Thyroid gland (tissue), 4 donors: ENCODE measurements around the gene HTR3D. TPM values are rescaled to one million over a fixed set of nuclear protein-coding genes. Genes with fewer than 3 reads are reported as not detected.
"Not testable (repeated sequence)": the region's sequence is repeated elsewhere in the genome, so short reads cannot be mapped to it uniquely, and the experiment has no call there.

ENCODE experiments used
- DNase-seq, 2 donors: peaks; one replicate each; pipeline ENCODE4 v3.0.0-alpha.2; 2019
- H3K27ac ChIP-seq, 3 donors: fragments of 200-600 bp; sonication (generic); 1 replicate in 2 of 3; 2 replicates in 1 of 3; pipeline ENCODE4 v1.5.1; 2016 to 2019; ENCODE audit warnings: mild to moderate bottlenecking in 1 of 3, moderate library complexity in 1 of 3
- H3K27me3 ChIP-seq: fragments of 200-600 bp; sonication (generic); one replicate; pipeline ENCODE4 v1.5.1; 2019
- H3K36me3 ChIP-seq, 2 donors: fragments of 200-600 bp; sonication (generic); one replicate each; pipeline ENCODE4 v1.5.1; 2016 to 2019
- H3K4me1 ChIP-seq, 2 donors: fragments of 200-600 bp; sonication (generic); one replicate each; pipeline ENCODE4 v1.5.1; 2017 to 2019
- H3K4me3 ChIP-seq, 3 donors: fragments of 200-600 bp; sonication (generic); replicated peaks in 1 of 3; 1 replicate in 2 of 3; 2 replicates in 1 of 3; pipeline ENCODE4 v1.5.1; 2016; ENCODE audit warnings: mild to moderate bottlenecking in 1 of 3
- H3K9me3 ChIP-seq: fragments of 200-600 bp; sonication (generic); one replicate; pipeline ENCODE4 v1.5.1; 2017
- CTCF ChIP-seq, 6 experiments: fragments of 200-600 bp in 3 of 6; fragments of 450-650 bp in 3 of 6; sonication (generic) in 3 of 6; IDR thresholded peaks; one replicate each; pipeline ENCODE4 v1.5.1; 2016 to 2019; ENCODE audit warnings: antibody characterized with exemption in 6 of 6, mild to moderate bottlenecking in 2 of 6, inconsistent platforms in 1 of 6, moderate library complexity in 1 of 6
- POLR2A ChIP-seq, 2 donors: fragments of 450-650 bp; IDR thresholded peaks; one replicate each; pipeline ENCODE4 v1.6.1; 2017; ENCODE audit warnings: antibody characterized with exemption in 2 of 2, mild to moderate bottlenecking in 2 of 2, moderate library complexity in 1 of 2
- WGBS, 2 donors: methylation state at CpG; one replicate each; pipeline ENCODE4 v1.1.5; 2017; 5-methylcytosine and 5-hydroxymethylcytosine counted together
- intact Hi-C: fragments of 100-400 bp; cut with DNase I; formaldehyde crosslinking; loops from one replicate; pipeline ENCODE4 v1.15.1; 2023
- total RNA-seq, 4 donors: library from RNA; depleted of rRNA; stranded (reverse); fragments of >200 nt; gene quantifications; one replicate each; pipeline ENCODE4 v1.2.3, GENCODE V29; 2016

Gene HTR3D
- total RNA-seq, 4 donors from 2014 or later = not detected

- Histone ChIP-seq H3K4me1 (peaks cover 6% of the 10 kb centered on the region in 2 donors), H3K9me3 (no peaks in the 10 kb centered on the region), H3K36me3 (no peaks in the 10 kb centered on the region), H3K27me3 (no peaks in the 10 kb centered on the region), H3K4me3 (peak overlapping the region; percentile 97), H3K27ac (peak overlapping the region in 2 of 3 donors; percentile 63 to 79)
- 29 to 37% methylated on average over 26 to 36 of the region's 57 CpGs for WGBS, 2 donors
- intact Hi-C loops = loop anchor here (2.0 to 10.0 kb wide), 2 partner anchors 120 to 138 kb away; partner anchors contain the start of gene DVL3
- no peak for TF ChIP-seq POLR2A (IDR thresholded peaks at IDR 0.05)
- TF ChIP-seq CTCF (IDR thresholded peaks at IDR 0.05) = peak in 5 of 6 experiments; percentile 88 to 99 (median 93)
- DNase-seq = peak; percentile 51 to 56
These were observed 14.5 kb upstream of the HTR3D start for GRCh38 chr3:184016811-184017671.

GRCh38 chr3:184017672-184018423 is 13.7 kb upstream of the HTR3D start, which contains the start of gene ABCC5:
Gene ABCC5 (minus strand): TSS chr3:184017884. CDS start chr3:184014392, 3,492 bp downstream.
- WGBS, 2 donors = 1% methylated on average over 32 to 47 of the region's 55 CpGs
- no peaks in the 10 kb centered on the region for H3K36me3 ChIP-seq
- no peaks in the 10 kb centered on the region for H3K27me3 ChIP-seq
- DNase-seq = peak; percentile 91
- intact Hi-C loops = loop anchor here (2.0 to 10.0 kb wide), 2 partner anchors 121 to 137 kb away; partner anchors contain the start of gene DVL3
- H3K27ac ChIP-seq = peak within 1 kb of the TSS; percentile 10 to 79 (median 63)
- peaks cover 6% of the 10 kb centered on the region in 2 donors for H3K4me1 ChIP-seq
- H3K4me3 ChIP-seq = peak within 1 kb of the TSS; percentile 97
- TF ChIP-seq CTCF (IDR thresholded peaks at IDR 0.05) (peak in 4 of 6 experiments; percentile 38 to 59 (median 46)), POLR2A (IDR thresholded peaks at IDR 0.05) (peak in 1 of 2 donors; percentile 52)
- no peaks in the 10 kb centered on the region for H3K9me3 ChIP-seq

GRCh38 chr3:184018424-184018973 is 13.0 kb upstream of the HTR3D start:
- TF ChIP-seq CTCF (IDR thresholded peaks at IDR 0.05) = no peak
- TF ChIP-seq POLR2A (IDR thresholded peaks at IDR 0.05) = no peak
- DNase-seq = no peak
- H3K4me1 ChIP-seq = peaks cover 6% of the 10 kb centered on the region in 2 donors
- WGBS, 2 donors = 91% methylated on average over 21 of the region's 21 CpGs
- H3K27ac ChIP-seq = peak overlapping the region in 2 of 3 donors; percentile 63 to 70
- no peaks in the 10 kb centered on the region for H3K36me3 ChIP-seq
- no peaks in the 10 kb centered on the region for H3K9me3 ChIP-seq
- no peaks in the 10 kb centered on the region for H3K27me3 ChIP-seq
- peak overlapping the region in 2 of 3 donors; percentile 97 for H3K4me3 ChIP-seq
- intact Hi-C loops = loop anchor here (10.0 kb wide), 1 partner anchor 136 kb away; the partner anchor contains the start of gene DVL3

- TF ChIP-seq CTCF (IDR thresholded peaks at IDR 0.05) (no peak), POLR2A (IDR thresholded peaks at IDR 0.05) (no peak)
- H3K27ac ChIP-seq = no peak overlapping the region
- no peaks in the 10 kb centered on the region for H3K27me3 ChIP-seq
- H3K4me3 ChIP-seq = no peak overlapping the region
- 72 to 74% methylated on average over 7 of the region's 7 CpGs for WGBS, 2 donors
- H3K4me1 ChIP-seq = no peaks in the 10 kb centered on the region
- no peak for DNase-seq
- intact Hi-C loops = no loop called here
- H3K9me3 ChIP-seq = no peaks in the 10 kb centered on the region
- H3K36me3 ChIP-seq = no peaks in the 10 kb centered on the region
These were observed 9.2 kb upstream of the HTR3D start for GRCh38 chr3:184022323-184022722.

- H3K36me3 ChIP-seq, DNase-seq, H3K9me3 ChIP-seq, H3K27ac ChIP-seq, intact Hi-C loops, H3K4me3 ChIP-seq, H3K4me1 ChIP-seq, H3K27me3 ChIP-seq: not testable (repeated sequence)
- WGBS, 2 donors = 66 to 84% methylated on average over 5 of the region's 5 CpGs
These were observed 6.3 kb upstream of the HTR3D start for GRCh38 chr3:184025256-184025655.

- H3K27ac ChIP-seq, H3K4me1 ChIP-seq, DNase-seq, H3K27me3 ChIP-seq, H3K36me3 ChIP-seq, H3K4me3 ChIP-seq, intact Hi-C loops, H3K9me3 ChIP-seq: not testable (repeated sequence)
- WGBS, 2 donors = 92 to 93% methylated on average over 1 of the region's 1 CpG
These were observed 3.2 kb upstream of the HTR3D start for GRCh38 chr3:184028275-184028890.
